Measurements from ENCODE around the gene NPFF. TPM values are rescaled to one million over a fixed set of nuclear protein-coding genes. Genes with fewer than 3 reads are reported as not detected.

NPFF gene
- total RNA-seq, 1 experiment from 2014 or later: not detected

- H3K9me3 Mint-ChIP-seq (ENCODE audit: low read depth, unreplicated experiment): no peaks in the 10 kb centered on the region
- peaks cover 18% of the 10 kb centered on the region for H3K4me1 Mint-ChIP-seq (ENCODE audit: low read depth, unreplicated experiment)
- no peak for TF ChIP-seq CTCF (IDR thresholded peaks at IDR 0.05; ENCODE audit: unreplicated experiment)
- peaks cover 62% of the 10 kb centered on the region for H3K36me3 Mint-ChIP-seq (ENCODE audit: insufficient read depth, unreplicated experiment)
- peaks cover 10% of the 10 kb centered on the region for H3K27me3 Mint-ChIP-seq (ENCODE audit: unreplicated experiment)
- no peak overlapping the region for H3K27ac Mint-ChIP-seq (ENCODE audit: unreplicated experiment)
- no peak for DNase-seq
- intact Hi-C loops (cut with micrococcal nuclease; ENCODE audit: unreplicated experiment): no loop called here
- H3K4me3 Mint-ChIP-seq (ENCODE audit: low read depth, unreplicated experiment): no peak overlapping the region
- BruUV-seq (replicated peaks): no TSS peak
- CTCF ChIA-PET: no interaction called here
Measured at GRCh38 chr12:53502331-53502730, 5.0 kb downstream of the NPFF start.

GRCh38 chr12:53501615-53502181 lies 5.6 kb downstream of the NPFF start:
- no peak for TF ChIP-seq CTCF (IDR thresholded peaks at IDR 0.05; ENCODE audit: unreplicated experiment)
- Mint-ChIP-seq H3K36me3 (ENCODE audit: insufficient read depth, unreplicated experiment) (peaks cover 57% of the 10 kb centered on the region), H3K27me3 (ENCODE audit: unreplicated experiment) (peaks cover 10% of the 10 kb centered on the region), H3K4me3 (ENCODE audit: low read depth, unreplicated experiment) (peak overlapping the region; percentile 76), H3K27ac (ENCODE audit: unreplicated experiment) (no peak overlapping the region), H3K4me1 (ENCODE audit: low read depth, unreplicated experiment) (peaks cover 18% of the 10 kb centered on the region), H3K9me3 (ENCODE audit: low read depth, unreplicated experiment) (no peaks in the 10 kb centered on the region)
- BruUV-seq (replicated peaks): TSS peak; percentile 69
- intact Hi-C loops (cut with micrococcal nuclease; ENCODE audit: unreplicated experiment): no loop called here
- CTCF ChIA-PET: interaction anchor here (0.5 to 2.0 kb wide), 4 partner anchors 80 to 180 kb away, joined by 3 to 11 read pairs (median 4); partner anchors contain the start of gene AAAS
- no peak for DNase-seq

- DNase-seq: peak; percentile 93
- Mint-ChIP-seq H3K4me3 (ENCODE audit: low read depth, unreplicated experiment) (peak within 1 kb of the TSS; percentile 76), H3K27ac (ENCODE audit: unreplicated experiment) (peak within 1 kb of the TSS; percentile 62), H3K4me1 (ENCODE audit: low read depth, unreplicated experiment) (peaks cover 25% of the 10 kb centered on the region), H3K36me3 (ENCODE audit: insufficient read depth, unreplicated experiment) (peaks cover 57% of the 10 kb centered on the region), H3K9me3 (ENCODE audit: low read depth, unreplicated experiment) (no peaks in the 10 kb centered on the region), H3K27me3 (ENCODE audit: unreplicated experiment) (peaks cover 10% of the 10 kb centered on the region)
- intact Hi-C loops (cut with micrococcal nuclease; ENCODE audit: unreplicated experiment): no loop called here
- BruUV-seq (replicated peaks): no TSS peak
- CTCF ChIA-PET: interaction anchor here (0.5 to 2.0 kb wide), 5 partner anchors 80 to 195 kb away, joined by 3 to 11 read pairs (median 4); partner anchors contain the start of gene AAAS
- TF ChIP-seq CTCF (IDR thresholded peaks at IDR 0.05; ENCODE audit: unreplicated experiment): no peak
Measured at GRCh38 chr12:53500776-53501614, 6.3 kb downstream of the NPFF start, which contains the start of gene TARBP2. TSS of gene TARBP2 (plus strand) at chr12:53501283. CDS start at chr12:53501409, 126 bp downstream.

GRCh38 chr12:53500142-53500775 lies 7.0 kb downstream of the NPFF start:
- H3K4me1 Mint-ChIP-seq (ENCODE audit: low read depth, unreplicated experiment): peaks cover 29% of the 10 kb centered on the region
- TF ChIP-seq CTCF (IDR thresholded peaks at IDR 0.05; ENCODE audit: unreplicated experiment): no peak
- TSS peak; percentile 87 for BruUV-seq (replicated peaks)
- peaks cover 10% of the 10 kb centered on the region for H3K27me3 Mint-ChIP-seq (ENCODE audit: unreplicated experiment)
- DNase-seq: no peak
- no peaks in the 10 kb centered on the region for H3K9me3 Mint-ChIP-seq (ENCODE audit: low read depth, unreplicated experiment)
- peaks cover 50% of the 10 kb centered on the region for H3K36me3 Mint-ChIP-seq (ENCODE audit: insufficient read depth, unreplicated experiment)
- intact Hi-C loops (cut with micrococcal nuclease; ENCODE audit: unreplicated experiment): no loop called here
- H3K4me3 Mint-ChIP-seq (ENCODE audit: low read depth, unreplicated experiment): peak overlapping the region; percentile 76
- CTCF ChIA-PET: interaction anchor here (0.9 to 2.0 kb wide), 3 partner anchors 79 to 194 kb away, joined by 3 to 11 read pairs (median 4); partner anchors contain the start of gene AAAS
- peak overlapping the region; percentile 62 for H3K27ac Mint-ChIP-seq (ENCODE audit: unreplicated experiment)

All from Calu3 (cell line).